MM.1S (cell line): Measurements from ENCODE around the gene TXNDC15.

Experiments
- EZH2phosphoT487 ChIP-seq: fragments of 300-600 bp; sonication (generic); IDR thresholded peaks from 2 replicates; pipeline ENCODE4 v1.6.1; 2018; ENCODE audit warnings: antibody characterized with exemption, low read length
- TF ChIP-seq, protein P1 (sequence below): fragments of 300-600 bp; sonication (generic); IDR thresholded peaks from 2 replicates; pipeline ENCODE4 v1.5.1; 2016; ENCODE audit warnings: antibody characterized with exemption, low read length, mixed read lengths

- TF ChIP-seq, protein P1, sequence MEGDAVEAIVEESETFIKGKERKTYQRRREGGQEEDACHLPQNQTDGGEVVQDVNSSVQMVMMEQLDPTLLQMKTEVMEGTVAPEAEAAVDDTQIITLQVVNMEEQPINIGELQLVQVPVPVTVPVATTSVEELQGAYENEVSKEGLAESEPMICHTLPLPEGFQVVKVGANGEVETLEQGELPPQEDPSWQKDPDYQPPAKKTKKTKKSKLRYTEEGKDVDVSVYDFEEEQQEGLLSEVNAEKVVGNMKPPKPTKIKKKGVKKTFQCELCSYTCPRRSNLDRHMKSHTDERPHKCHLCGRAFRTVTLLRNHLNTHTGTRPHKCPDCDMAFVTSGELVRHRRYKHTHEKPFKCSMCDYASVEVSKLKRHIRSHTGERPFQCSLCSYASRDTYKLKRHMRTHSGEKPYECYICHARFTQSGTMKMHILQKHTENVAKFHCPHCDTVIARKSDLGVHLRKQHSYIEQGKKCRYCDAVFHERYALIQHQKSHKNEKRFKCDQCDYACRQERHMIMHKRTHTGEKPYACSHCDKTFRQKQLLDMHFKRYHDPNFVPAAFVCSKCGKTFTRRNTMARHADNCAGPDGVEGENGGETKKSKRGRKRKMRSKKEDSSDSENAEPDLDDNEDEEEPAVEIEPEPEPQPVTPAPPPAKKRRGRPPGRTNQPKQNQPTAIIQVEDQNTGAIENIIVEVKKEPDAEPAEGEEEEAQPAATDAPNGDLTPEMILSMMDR: no peak
- TF ChIP-seq EZH2phosphoT487: no peak
Observed at GRCh38 chr5:134840811-134841210, 33.4 kb upstream of the TXNDC15 start.
